H9 (cell line): ENCODE results near the gene POLR2L. TPM values are rescaled to one million over a fixed set of nuclear protein-coding genes. Genes with fewer than 3 reads are reported as not detected.

Source experiments
- DNase-seq: peaks from one replicate; pipeline ENCODE4 v3.0.0-alpha.2; 2017
- H2AFZ ChIP-seq: one replicate; pipeline ENCODE4 v1.6.1; 2013; ENCODE audit warnings: mild to moderate bottlenecking, low read length, control low read depth, moderate library complexity
- H2AK5ac ChIP-seq: 2 replicates; pipeline ENCODE4 v1.6.1; 2013; ENCODE audit warnings: low read length, control low read depth, mixed read lengths; ENCODE audit not compliant: insufficient read length
- H2BK120ac ChIP-seq: one replicate; pipeline ENCODE4 v1.6.1; 2013; ENCODE audit warnings: low read depth, mild to moderate bottlenecking, low read length, control low read depth, inconsistent platforms; ENCODE audit not compliant: poor library complexity, severe bottlenecking
- H2BK12ac ChIP-seq: 2 replicates; pipeline ENCODE4 v1.6.1; 2013; ENCODE audit warnings: low read length, control low read depth, mixed read lengths, low read depth; ENCODE audit not compliant: insufficient read length
- H2BK15ac ChIP-seq: 2 replicates; pipeline ENCODE4 v1.6.1; 2013; ENCODE audit warnings: low read depth, low read length, control low read depth
- H2BK20ac ChIP-seq: one replicate; pipeline ENCODE4 v1.6.1; 2013; ENCODE audit warnings: low read depth, mild to moderate bottlenecking, low read length, control low read depth, inconsistent platforms; ENCODE audit not compliant: poor library complexity, severe bottlenecking
- H2BK5ac ChIP-seq: 2 replicates; pipeline ENCODE4 v1.6.1; 2013; ENCODE audit warnings: low read length, control low read depth, mixed read lengths; ENCODE audit not compliant: insufficient read length
- H3K14ac ChIP-seq: 2 replicates; pipeline ENCODE4 v1.6.1; 2013; ENCODE audit warnings: low read length, control low read depth; ENCODE audit not compliant: insufficient read depth
- H3K18ac ChIP-seq: 2 replicates; pipeline ENCODE4 v1.6.1; 2013; ENCODE audit warnings: low read depth, mild to moderate bottlenecking, mixed read lengths, low read length, control low read depth; ENCODE audit not compliant: insufficient read length
- H3K23ac ChIP-seq: 2 replicates; pipeline ENCODE4 v1.6.1; 2013; ENCODE audit warnings: low read length, control low read depth, mixed read lengths, low read depth; ENCODE audit not compliant: insufficient read length
- H3K23me2 ChIP-seq: 2 replicates; pipeline ENCODE4 v1.6.1; 2013; ENCODE audit warnings: low read depth, mild to moderate bottlenecking, mixed read lengths, low read length, control low read depth; ENCODE audit not compliant: insufficient read length, poor library complexity, severe bottlenecking
- H3K27ac ChIP-seq: 2 replicates; pipeline ENCODE4 v1.5.1; 2013; ENCODE audit warnings: low read length, control low read depth, mixed read lengths, low read depth; ENCODE audit not compliant: insufficient read length
- H3K27me3 ChIP-seq: 2 replicates; pipeline ENCODE4 v1.6.1; 2013; ENCODE audit warnings: low read length, control low read depth, inconsistent platforms; ENCODE audit not compliant: insufficient read depth
- H3K4ac ChIP-seq: 2 replicates; pipeline ENCODE4 v1.6.1; 2013; ENCODE audit warnings: low read depth, mild to moderate bottlenecking, control low read depth, inconsistent platforms, low read length, moderate library complexity
- H3K4me1 ChIP-seq: 2 replicates; pipeline ENCODE4 v1.6.1; 2013; ENCODE audit warnings: low read length, control low read depth, inconsistent platforms; ENCODE audit not compliant: insufficient read depth
- H3K4me2 ChIP-seq: 2 replicates; pipeline ENCODE4 v1.6.1; 2013; ENCODE audit warnings: low read length, control low read depth, mixed read lengths; ENCODE audit not compliant: insufficient read length, insufficient read depth
- H3K56ac ChIP-seq: 2 replicates; pipeline ENCODE4 v1.6.1; 2013; ENCODE audit warnings: low read depth, mild to moderate bottlenecking, mixed read lengths, low read length, control low read depth; ENCODE audit not compliant: insufficient read length
- H3K79me1 ChIP-seq: 2 replicates; pipeline ENCODE4 v1.6.1; 2013; ENCODE audit warnings: low read depth, mild to moderate bottlenecking, moderate library complexity, low read length, control low read depth, inconsistent platforms; ENCODE audit not compliant: insufficient read depth, poor library complexity, severe bottlenecking
- H3K79me2 ChIP-seq: 2 replicates; pipeline ENCODE4 v1.6.1; 2013; ENCODE audit warnings: low read length, control low read depth, inconsistent platforms; ENCODE audit not compliant: insufficient read depth
- H3K9ac ChIP-seq: 2 replicates; pipeline ENCODE4 v1.6.1; 2013; ENCODE audit warnings: low read length, control low read depth, mixed read lengths; ENCODE audit not compliant: insufficient read length; ENCODE audit errors: extremely low read depth
- H3K9me3 ChIP-seq: one replicate; pipeline ENCODE4 v1.6.1; 2013; ENCODE audit warnings: low read depth, low read length, inconsistent platforms; ENCODE audit not compliant: control insufficient read depth
- H3T11ph ChIP-seq: one replicate; pipeline ENCODE4 v1.6.1; 2013; ENCODE audit warnings: mild to moderate bottlenecking, low read length, control low read depth, inconsistent platforms
- H4K20me1 ChIP-seq: one replicate; pipeline ENCODE4 v1.6.1; 2013; ENCODE audit not compliant: control insufficient read depth, insufficient read length, insufficient read depth
- H4K5ac ChIP-seq: 2 replicates; pipeline ENCODE4 v1.6.1; 2013; ENCODE audit warnings: low read depth, mild to moderate bottlenecking, mixed read lengths, low read length, control low read depth; ENCODE audit not compliant: insufficient read length
- H4K8ac ChIP-seq: replicated peaks from 2 replicates; pipeline ENCODE4 v1.6.1; 2013; ENCODE audit warnings: low read length, control low read depth, mixed read lengths, low read depth; ENCODE audit not compliant: insufficient read length
- H4K91ac ChIP-seq: 2 replicates; pipeline ENCODE4 v1.6.1; 2013; ENCODE audit warnings: low read depth, mild to moderate bottlenecking, moderate library complexity, mixed read lengths, low read length, control low read depth; ENCODE audit not compliant: insufficient read length
- H3K27ac Mint-ChIP-seq, 3 experiments: 2 replicates in 2 of 3; 3 replicates in 1 of 3; pipeline ENCODE4 v1.8.0; 2020 to 2021; ENCODE audit warnings: mixed read lengths in 3 of 3, mild to moderate bottlenecking in 1 of 3, moderate library complexity in 1 of 3
- H3K27me3 Mint-ChIP-seq: 2 replicates; pipeline ENCODE4 v1.8.0; 2021; ENCODE audit warnings: low read depth, mild to moderate bottlenecking, moderate library complexity, mixed read lengths
- H3K36me3 Mint-ChIP-seq, 3 experiments: 2 replicates in 2 of 3; 3 replicates in 1 of 3; pipeline ENCODE4 v1.8.0; 2020 to 2021; ENCODE audit warnings: low read depth in 3 of 3, mixed read lengths in 3 of 3; ENCODE audit not compliant: insufficient read depth in 1 of 3
- H3K4me1 Mint-ChIP-seq, 2 experiments: 2 replicates each; pipeline ENCODE4 v1.8.0; 2020; ENCODE audit warnings: mixed read lengths in 2 of 2
- H3K4me3 Mint-ChIP-seq, 2 experiments: 2 replicates in 1 of 2; 3 replicates in 1 of 2; pipeline ENCODE4 v1.8.0; 2020 to 2021; ENCODE audit warnings: mild to moderate bottlenecking in 2 of 2, mixed read lengths in 2 of 2, moderate library complexity in 1 of 2
- H3K9me3 Mint-ChIP-seq, 2 experiments: 2 replicates in 1 of 2; 3 replicates in 1 of 2; pipeline ENCODE4 v1.8.0; 2020; ENCODE audit warnings: mild to moderate bottlenecking in 2 of 2, mixed read lengths in 2 of 2, moderate library complexity in 1 of 2
- CTCF ChIP-seq: fragments of 200-600 bp; sonication (generic); conservative IDR thresholded peaks from 3 replicates; pipeline ENCODE4 v1.8.0; 2021; ENCODE audit warnings: antibody characterized with exemption, mild to moderate bottlenecking
- WGBS: extraction: QIAGEN DNeasy Blood & Tissue Kit; methylation state at CpG from one replicate; pipeline ENCODE4 v1.1.7; 2013; ENCODE audit warnings: missing lambda C conversion rate, low lambda C conversion rate, mixed read lengths; ENCODE audit not compliant: insufficient read length; ENCODE audit errors: extremely low coverage; 5-methylcytosine and 5-hydroxymethylcytosine counted together
- total RNA-seq: library from RNA; stranded (reverse); gene quantifications from 2 replicates; pipeline ENCODE4 v1.2.1, GENCODE V29; 2021

Gene POLR2L
- total RNA-seq, 1 experiment from 2014 or later: 135 TPM

DNA sequence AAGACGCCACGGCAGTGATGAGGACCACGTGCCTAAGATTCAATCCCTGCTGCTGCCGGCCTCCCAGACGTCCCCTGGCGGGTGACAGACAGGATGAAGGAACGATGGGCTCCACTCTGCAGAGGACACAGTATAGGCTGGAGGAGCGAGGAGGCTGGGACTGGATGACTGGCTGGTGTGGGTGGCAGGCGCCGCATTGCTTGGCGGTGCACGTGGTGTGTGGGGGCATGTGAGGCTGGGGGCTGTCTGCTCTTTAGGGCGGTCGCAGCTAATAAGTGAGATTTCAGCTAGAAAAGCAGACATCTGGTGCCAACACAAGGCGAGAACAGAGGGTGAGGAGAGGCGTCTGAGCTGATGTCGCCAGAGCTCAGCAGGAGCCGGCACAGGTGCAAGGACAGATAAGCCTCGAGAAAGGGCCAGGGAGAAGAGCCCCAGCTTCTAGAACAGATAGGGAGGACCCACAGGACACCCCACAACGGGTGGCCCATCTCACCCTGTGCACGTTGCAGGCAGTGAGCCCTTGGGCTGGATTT lies 33.5 kb upstream of the POLR2L start:
- H2BK12ac ChIP-seq: no peak overlapping the region
- H3K4ac ChIP-seq: no peak overlapping the region
- no peak overlapping the region for H2BK5ac ChIP-seq
- no peak for DNase-seq
- no peak overlapping the region for H2BK15ac ChIP-seq
- TF ChIP-seq CTCF: no peak
- no peak overlapping the region for H3K9ac ChIP-seq
- no peak overlapping the region for H3K56ac ChIP-seq
- H4K91ac ChIP-seq: no peak overlapping the region
- no peak overlapping the region for H3K18ac ChIP-seq
- no peak overlapping the region for H2BK120ac ChIP-seq
- H3K27me3 ChIP-seq: no peaks in the 10 kb centered on the region
- no peak overlapping the region for H3K27ac ChIP-seq
- H4K8ac ChIP-seq: no peak overlapping the region
- H3K27me3 Mint-ChIP-seq: peaks cover 3% of the 10 kb centered on the region; the same call in 1 of the 2 replicates
- H3K9me3 Mint-ChIP-seq: no peaks in the 10 kb centered on the region
- H2AFZ ChIP-seq: no peak overlapping the region
- WGBS: no CpG with 5 or more reads among the region's 21 CpGs
- no peak overlapping the region for H3K14ac ChIP-seq
- H3T11ph ChIP-seq: no peak overlapping the region
- H4K5ac ChIP-seq: no peak overlapping the region
- H2BK20ac ChIP-seq: no peak overlapping the region
- peaks cover 25 to 49% (median 43%) of the 10 kb centered on the region in 3 experiments for H3K36me3 Mint-ChIP-seq
- peaks cover 2 to 3% of the 10 kb centered on the region in 2 experiments; a peak in 3 of 4 replicates for H3K4me1 Mint-ChIP-seq
- H4K20me1 ChIP-seq: no peaks in the 10 kb centered on the region
- no peaks in the 10 kb centered on the region for H3K23me2 ChIP-seq
- H3K9me3 ChIP-seq: no peaks in the 10 kb centered on the region
- H3K79me2 ChIP-seq: no peaks in the 10 kb centered on the region
- H2AK5ac ChIP-seq: no peak overlapping the region
- H3K27ac Mint-ChIP-seq: peak overlapping the region in 1 of 3 experiments; percentile 51; a peak in 1 of 7 replicates
- H3K4me3 Mint-ChIP-seq: no peak overlapping the region; a peak in 1 of 5 replicates
- H3K4me2 ChIP-seq: no peak overlapping the region
- H3K4me1 ChIP-seq: 0 out of 2 replicates have a peak, but pooled peaks cover 2% of the 10 kb centered on the region
- H3K23ac ChIP-seq: no peak overlapping the region
- no peaks in the 10 kb centered on the region for H3K79me1 ChIP-seq
